Gastroesophageal sphincter (tissue), 3 donors: ENCODE measurements around the gene CTNNA3.

Experiments used
- POLR2A ChIP-seq, 2 donors: fragments of 450-650 bp; IDR thresholded peaks; one replicate each; pipeline ENCODE4 v1.6.1; 2017; ENCODE audit warnings: antibody characterized with exemption in 2 of 2, mild to moderate bottlenecking in 2 of 2, moderate library complexity in 1 of 2
- TF ChIP-seq, protein P1 (sequence below), 4 experiments: fragments of 200-600 bp in 2 of 4; fragments of 450-650 bp in 2 of 4; sonication (generic) in 1 of 4; IDR thresholded peaks; one replicate each; pipeline ENCODE4 v1.5.1; 2017 to 2019; ENCODE audit warnings: antibody characterized with exemption in 4 of 4, mild to moderate bottlenecking in 2 of 4, moderate library complexity in 2 of 4

DNA sequence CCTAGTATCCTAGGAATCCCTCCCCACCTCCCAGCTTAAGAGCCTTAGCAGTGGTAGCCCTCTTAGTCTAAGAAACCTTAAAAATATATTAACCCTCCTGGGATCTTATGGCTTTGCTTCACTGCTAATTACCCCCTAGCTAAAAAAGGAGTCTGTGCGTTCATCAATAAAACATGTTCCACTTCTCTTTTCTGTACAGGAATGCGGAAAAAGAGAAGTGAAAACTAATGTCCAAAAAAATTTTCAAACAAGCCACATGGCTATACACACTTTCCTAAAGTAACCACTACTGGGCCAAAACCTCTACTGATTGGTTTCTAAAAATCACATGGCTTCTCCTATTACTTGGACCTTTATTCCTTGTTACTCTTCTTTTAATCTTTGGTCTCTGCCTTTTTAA is 1437.3 kb downstream of the CTNNA3 start:
- TF ChIP-seq POLR2A (IDR thresholded peaks at IDR 0.05), result no peak
- TF ChIP-seq, protein P1, sequence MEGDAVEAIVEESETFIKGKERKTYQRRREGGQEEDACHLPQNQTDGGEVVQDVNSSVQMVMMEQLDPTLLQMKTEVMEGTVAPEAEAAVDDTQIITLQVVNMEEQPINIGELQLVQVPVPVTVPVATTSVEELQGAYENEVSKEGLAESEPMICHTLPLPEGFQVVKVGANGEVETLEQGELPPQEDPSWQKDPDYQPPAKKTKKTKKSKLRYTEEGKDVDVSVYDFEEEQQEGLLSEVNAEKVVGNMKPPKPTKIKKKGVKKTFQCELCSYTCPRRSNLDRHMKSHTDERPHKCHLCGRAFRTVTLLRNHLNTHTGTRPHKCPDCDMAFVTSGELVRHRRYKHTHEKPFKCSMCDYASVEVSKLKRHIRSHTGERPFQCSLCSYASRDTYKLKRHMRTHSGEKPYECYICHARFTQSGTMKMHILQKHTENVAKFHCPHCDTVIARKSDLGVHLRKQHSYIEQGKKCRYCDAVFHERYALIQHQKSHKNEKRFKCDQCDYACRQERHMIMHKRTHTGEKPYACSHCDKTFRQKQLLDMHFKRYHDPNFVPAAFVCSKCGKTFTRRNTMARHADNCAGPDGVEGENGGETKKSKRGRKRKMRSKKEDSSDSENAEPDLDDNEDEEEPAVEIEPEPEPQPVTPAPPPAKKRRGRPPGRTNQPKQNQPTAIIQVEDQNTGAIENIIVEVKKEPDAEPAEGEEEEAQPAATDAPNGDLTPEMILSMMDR (IDR thresholded peaks at IDR 0.05), result no peak
